H1 (cell line): Measurements from ENCODE around the gene TMOD4. TPM values are rescaled to one million over a fixed set of nuclear protein-coding genes. Genes with fewer than 3 reads are reported as not detected.

Source experiments
- ASH2L ChIP-seq: fragments of 200-600, 300-600 bp; sonication (generic); IDR thresholded peaks from one replicate; pipeline ENCODE4 v1.7.1; 2017; ENCODE audit warnings: low read length
- CHD1 ChIP-seq: IDR thresholded peaks from 2 replicates; pipeline ENCODE4 v1.6.1; 2012; ENCODE audit warnings: low read depth, low read length, improper control_type of control experiment
- CTBP2 ChIP-seq: IDR thresholded peaks from 2 replicates; pipeline ENCODE4 v1.7.0; 2011; ENCODE audit warnings: borderline replicate concordance, mild to moderate bottlenecking, moderate library complexity, mixed read lengths, low read length; ENCODE audit not compliant: insufficient read depth, insufficient read length
- EGR1 ChIP-seq: IDR thresholded peaks from 2 replicates; pipeline ENCODE4 v1.6.1; 2011; ENCODE audit warnings: low read depth, low read length, borderline replicate concordance
- GABPA ChIP-seq: IDR thresholded peaks from 2 replicates; pipeline ENCODE4 v1.6.1; 2011; ENCODE audit warnings: mild to moderate bottlenecking, low read length, moderate library complexity, borderline replicate concordance; ENCODE audit not compliant: insufficient read depth
- MAFK ChIP-seq: IDR thresholded peaks from 2 replicates; pipeline ENCODE4 v1.6.1; 2012; ENCODE audit warnings: low read depth, mild to moderate bottlenecking, improper control_type of control experiment, low read length
- NANOG ChIP-seq: IDR thresholded peaks from 2 replicates; pipeline ENCODE4 v1.6.1; 2011; ENCODE audit warnings: low read length, low read depth, mild to moderate bottlenecking, inconsistent platforms; ENCODE audit not compliant: insufficient read depth, poor library complexity, severe bottlenecking
- POLR2A ChIP-seq, 2 experiments: IDR thresholded peaks; 1 replicate in 1 of 2; 2 replicates in 1 of 2; pipeline ENCODE4 v1.6.1; 2011; ENCODE audit warnings: low read depth in 2 of 2, low read length in 2 of 2, mild to moderate bottlenecking in 2 of 2; ENCODE audit errors: control extremely low read depth in 1 of 2
- RBBP5 ChIP-seq: IDR thresholded peaks from 2 replicates; pipeline ENCODE4 v1.7.1; 2012; ENCODE audit warnings: low read depth, mild to moderate bottlenecking, inconsistent platforms, low read length, moderate library complexity, borderline replicate concordance
- SP4 ChIP-seq: IDR thresholded peaks from 2 replicates; pipeline ENCODE4 v1.6.1; 2012; ENCODE audit warnings: low read length, inconsistent platforms
- TAF1 ChIP-seq: IDR thresholded peaks from 2 replicates; pipeline ENCODE4 v1.6.1; 2011; ENCODE audit warnings: mild to moderate bottlenecking, low read depth, low read length
- polyA plus RNA-seq, 7 experiments: library from polyadenylated mRNA; depleted of rRNA in 3 of 7; stranded (reverse) in 5 of 7; unstranded in 2 of 7; fragments of >200 nt in 5 of 7; fragments of 200-250 nt in 2 of 7; gene quantifications; 1 replicate in 5 of 7; 2 replicates in 1 of 7; 4 replicates in 1 of 7; pipeline versions ENCODE4 v1.2.1 to v1.2.3, GENCODE V29; 2011 to 2013; ENCODE audit warnings: missing spikeins in 2 of 7, mixed read lengths in 2 of 7
- total RNA-seq: library from RNA; stranded (reverse); fragmentation: NEBNext Ultra II Directional; extraction: Animal tissue kit (Norgen Biotek cat#: 25700); gene quantifications from 2 replicates; pipeline ENCODE4 v1.2.1, GENCODE V29; 2021

Gene TMOD4
- total and polyA plus RNA-seq, 2 of the 8 experiments (the other 6 are each of a cell fraction or from before 2014, with no cell fraction given): 0.42 TPM; not detected in 1

GRCh38 chr1:151198254-151199127, 22.7 kb upstream of the TMOD4 start, which contains the start of gene PIP5K1A (continued):
- TF ChIP-seq GABPA (no peak), MAFK (no peak), EGR1 (no peak), NANOG (no peak), CTBP2 (no peak), TAF1 (peak; percentile 74), RBBP5 (peak; percentile 31; the same call in 1 of the 2 replicates), CHD1 (no peak), POLR2A (IDR thresholded peaks at IDR 0.05; ENCODE audit: control extremely low read depth in 1 of 2, low read depth in 2 of 2, low read length in 2 of 2) (peak; percentile 66 to 69; a peak in 2 of 3 replicates), ASH2L (peak; percentile 78), SP4 (no peak)
